ENCODE results near the gene FHL2.

FHL2 gene

GRCh38 chr2:105323111-105323510 is 75.7 kb downstream of the FHL2 start:
- no peak for TF ChIP-seq CTCF (IDR thresholded peaks at IDR 0.05; ENCODE audit: insufficient read depth, low read length, poor library complexity, severe bottlenecking)
- DNase-seq (ENCODE audit: extremely low read depth, insufficient read length), result no peak
- H3K27me3 ChIP-seq (replicated peaks; ENCODE audit: control insufficient read depth, insufficient read depth, low read length), result no peaks in the 10 kb centered on the region
- no peaks in the 10 kb centered on the region for H3K36me3 ChIP-seq (ENCODE audit: control insufficient read depth, insufficient read depth, low read length)
- H3K4me3 ChIP-seq (replicated peaks; ENCODE audit: low read depth, low read length), result no peak overlapping the region

GRCh38 chr2:105321875-105322646 is 76.8 kb downstream of the FHL2 start:
- Histone ChIP-seq H3K36me3 (ENCODE audit: control insufficient read depth, insufficient read depth, low read length) (no peaks in the 10 kb centered on the region), H3K27me3 (replicated peaks; ENCODE audit: control insufficient read depth, insufficient read depth, low read length) (no peaks in the 10 kb centered on the region), H3K4me3 (replicated peaks; ENCODE audit: low read depth, low read length) (no peak overlapping the region)
- no peak for DNase-seq (ENCODE audit: extremely low read depth, insufficient read length)
- no peak for TF ChIP-seq CTCF (IDR thresholded peaks at IDR 0.05; ENCODE audit: insufficient read depth, low read length, poor library complexity, severe bottlenecking)

GRCh38 chr2:105320651-105321215 is 78.1 kb downstream of the FHL2 start:
- no peaks in the 10 kb centered on the region for H3K36me3 ChIP-seq (ENCODE audit: control insufficient read depth, insufficient read depth, low read length)
- no peak overlapping the region for H3K4me3 ChIP-seq (replicated peaks; ENCODE audit: low read depth, low read length)
- TF ChIP-seq CTCF (IDR thresholded peaks at IDR 0.05; ENCODE audit: insufficient read depth, low read length, poor library complexity, severe bottlenecking), result no peak
- no peaks in the 10 kb centered on the region for H3K27me3 ChIP-seq (replicated peaks; ENCODE audit: control insufficient read depth, insufficient read depth, low read length)
- no peak for DNase-seq (ENCODE audit: extremely low read depth, insufficient read length)

GRCh38 chr2:105317937-105318336 is 80.9 kb downstream of the FHL2 start:
- Histone ChIP-seq H3K36me3 (ENCODE audit: control insufficient read depth, insufficient read depth, low read length) (no peaks in the 10 kb centered on the region), H3K27me3 (replicated peaks; ENCODE audit: control insufficient read depth, insufficient read depth, low read length) (no peaks in the 10 kb centered on the region), H3K4me3 (replicated peaks; ENCODE audit: low read depth, low read length) (no peak overlapping the region)
- DNase-seq (ENCODE audit: extremely low read depth, insufficient read length), result no peak
- TF ChIP-seq CTCF (IDR thresholded peaks at IDR 0.05; ENCODE audit: insufficient read depth, low read length, poor library complexity, severe bottlenecking), result no peak

GRCh38 chr2:105315314-105315713 is 83.5 kb downstream of the FHL2 start:
- Histone ChIP-seq H3K36me3 (ENCODE audit: control insufficient read depth, insufficient read depth, low read length) (no peaks in the 10 kb centered on the region; the same call in 1 of the 2 replicates), H3K4me3 (replicated peaks; ENCODE audit: low read depth, low read length) (no peak overlapping the region), H3K27me3 (replicated peaks; ENCODE audit: control insufficient read depth, insufficient read depth, low read length) (no peaks in the 10 kb centered on the region)
- peak; percentile 56 for DNase-seq (ENCODE audit: extremely low read depth, insufficient read length)
- TF ChIP-seq CTCF (IDR thresholded peaks at IDR 0.05; ENCODE audit: insufficient read depth, low read length, poor library complexity, severe bottlenecking), result no peak
